ENCODE measurements around the gene EPYC. TPM values are rescaled to one million over a fixed set of nuclear protein-coding genes. Genes with fewer than 3 reads are reported as not detected.

Gene EPYC
- total RNA-seq, 1 experiment from 2014 or later: not detected

DNA sequence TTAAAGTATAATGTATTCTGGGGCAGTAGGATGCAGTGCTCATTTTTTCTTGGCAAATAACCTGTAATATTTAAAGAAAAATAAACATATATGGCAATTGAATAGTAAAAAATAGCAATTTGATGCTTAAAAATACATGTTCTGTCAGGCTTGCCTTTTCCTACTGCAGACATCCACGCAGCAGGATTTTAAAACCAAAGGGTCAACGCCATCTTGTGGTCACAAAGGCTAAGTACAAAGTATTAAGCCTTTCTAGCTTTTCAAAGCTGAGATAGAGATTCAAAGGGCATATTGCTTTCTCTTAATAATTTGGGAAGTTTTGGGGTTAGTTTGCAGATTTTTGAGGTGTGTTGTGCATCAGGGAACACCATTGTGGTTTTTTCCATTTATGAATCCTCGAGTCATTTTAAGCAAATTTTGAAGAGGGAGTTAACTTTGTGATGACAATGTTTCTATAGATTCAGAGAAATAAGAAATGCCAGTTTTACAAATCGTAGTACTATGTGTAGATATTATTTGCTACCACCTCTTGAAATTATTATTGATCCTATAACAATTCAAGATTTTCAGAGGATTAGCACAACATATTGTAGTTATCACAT is 45.1 kb downstream of the EPYC start:
- Histone ChIP-seq H3F3A (ENCODE audit: low read length, unreplicated experiment) (no peaks in the 10 kb centered on the region), H2AFZ (ENCODE audit: low read length) (no peak overlapping the region), H3K36me3 (ENCODE audit: low read depth, low read length) (no peaks in the 10 kb centered on the region), H3K9me3 (ENCODE audit: low read length) (no peaks in the 10 kb centered on the region), H4K20me1 (ENCODE audit: low read length) (no peaks in the 10 kb centered on the region), H3K27me3 (ENCODE audit: low read length) (no peaks in the 10 kb centered on the region), H3K4me3 (ENCODE audit: low read length) (no peak overlapping the region), H3K4me1 (ENCODE audit: insufficient read depth, low read length) (0 out of 2 replicates have a peak, but pooled peaks cover 3% of the 10 kb centered on the region), H3K79me2 (ENCODE audit: low read length) (no peaks in the 10 kb centered on the region), H3K9ac (ENCODE audit: low read length) (no peak overlapping the region), H3K4me2 (ENCODE audit: low read length) (no peak overlapping the region), H3K27ac (ENCODE audit: low read length) (no peak overlapping the region), H3K9me2 (replicated peaks; ENCODE audit: low read length) (no peaks in the 10 kb centered on the region)
- ChIA-PET CTCF (interaction anchor here (0.5 to 1.6 kb wide), 8 partner anchors 10 to 373 kb away, joined by 3 to 18 read pairs (median 4); no protein-coding TSS in a partner anchor), POLR2A (ENCODE audit: unreplicated experiment) (no interaction called here)
- no TSS peak for BruUV-seq (replicated peaks)
- ATAC-seq: peak; percentile 81
- TF ChIP-seq EZH2phosphoT487 (IDR thresholded peaks at IDR 0.05; ENCODE audit: borderline replicate concordance, low read length) (no peak), CTCF (conservative IDR thresholded peaks at IDR 0.05; ENCODE audit: low read depth, low read length) (peak; percentile 70)
- peak; percentile 77 for DNase-seq
- intact Hi-C loops (cut with micrococcal nuclease): loop anchor here (1.0 kb wide), 2 partner anchors 373 to 396 kb away; no protein-coding TSS in a partner anchor

GRCh38 chr12:90959032-90959431 is 45.7 kb downstream of the EPYC start:
- no peak overlapping the region for H3K4me2 ChIP-seq (ENCODE audit: low read length)
- peak; percentile 37 for DNase-seq
- intact Hi-C loops (cut with micrococcal nuclease): loop anchor here (1.0 kb wide), 2 partner anchors 373 to 396 kb away; no protein-coding TSS in a partner anchor
- H3K9me2 ChIP-seq (replicated peaks; ENCODE audit: low read length): no peaks in the 10 kb centered on the region
- no TSS peak for BruUV-seq (replicated peaks)
- H3K27me3 ChIP-seq (ENCODE audit: low read length): no peaks in the 10 kb centered on the region
- no peak overlapping the region for H3K27ac ChIP-seq (ENCODE audit: low read length)
- H3K36me3 ChIP-seq (ENCODE audit: low read depth, low read length): no peaks in the 10 kb centered on the region
- 0 out of 2 replicates have a peak, but pooled peaks cover 3% of the 10 kb centered on the region for H3K4me1 ChIP-seq (ENCODE audit: insufficient read depth, low read length)
- no peaks in the 10 kb centered on the region for H4K20me1 ChIP-seq (ENCODE audit: low read length)
- peak overlapping the region; percentile 32; the same call in 1 of the 2 replicates for H2AFZ ChIP-seq (ENCODE audit: low read length)
- TF ChIP-seq EZH2 (IDR thresholded peaks at IDR 0.05; ENCODE audit: low read length, unreplicated experiment): no peak
- TF ChIP-seq CTCF (conservative IDR thresholded peaks at IDR 0.05; ENCODE audit: low read depth, low read length): peak; percentile 51
- no peak for TF ChIP-seq EZH2phosphoT487 (IDR thresholded peaks at IDR 0.05; ENCODE audit: borderline replicate concordance, low read length)
- POLR2A ChIA-PET (ENCODE audit: unreplicated experiment): no interaction called here
- CTCF ChIA-PET: interaction anchor here (0.5 to 1.6 kb wide), 10 partner anchors 10 to 486 kb away, joined by 3 to 18 read pairs (median 4); no protein-coding TSS in a partner anchor
- ATAC-seq: peak; percentile 62
- no peaks in the 10 kb centered on the region for H3K79me2 ChIP-seq (ENCODE audit: low read length)
- H3K9ac ChIP-seq (ENCODE audit: low read length): no peak overlapping the region
- no peaks in the 10 kb centered on the region for H3K9me3 ChIP-seq (ENCODE audit: low read length)
- H3F3A ChIP-seq (ENCODE audit: low read length, unreplicated experiment): no peaks in the 10 kb centered on the region
- no peak overlapping the region for H3K4me3 ChIP-seq (ENCODE audit: low read length)

DNA sequence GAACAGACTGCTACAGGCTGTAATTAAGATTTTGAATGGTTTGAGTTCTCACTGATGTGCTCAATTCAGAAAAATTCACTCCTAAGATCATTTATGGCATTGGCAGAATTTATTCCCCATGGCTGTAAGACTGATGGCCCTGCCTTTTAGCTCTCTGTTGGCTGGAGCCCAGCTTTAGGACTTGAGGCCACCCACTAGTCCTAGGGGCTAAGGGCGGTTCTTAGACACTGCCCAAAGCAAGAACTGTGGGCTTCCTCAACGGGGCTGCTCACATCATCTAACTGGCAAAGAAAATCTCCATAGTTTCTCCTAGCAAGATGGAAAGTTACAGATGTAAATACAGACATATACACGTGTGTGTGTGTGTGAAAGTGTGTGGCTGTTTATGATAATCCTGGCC is 46.4 kb downstream of the EPYC start:
- ChIA-PET POLR2A (ENCODE audit: unreplicated experiment) (no interaction called here), CTCF (interaction anchor here (0.5 to 1.6 kb wide), 9 partner anchors 12 to 485 kb away, joined by 3 to 18 read pairs (median 3); no protein-coding TSS in a partner anchor)
- Histone ChIP-seq H3K4me3 (ENCODE audit: low read length) (no peak overlapping the region), H3K27ac (ENCODE audit: low read length) (no peak overlapping the region), H3K4me1 (ENCODE audit: insufficient read depth, low read length) (0 out of 2 replicates have a peak, but pooled peaks cover 3% of the 10 kb centered on the region), H2AFZ (ENCODE audit: low read length) (peak overlapping the region; percentile 32; the same call in 1 of the 2 replicates), H3K79me2 (ENCODE audit: low read length) (no peaks in the 10 kb centered on the region), H3K27me3 (ENCODE audit: low read length) (no peaks in the 10 kb centered on the region), H3K4me2 (ENCODE audit: low read length) (no peak overlapping the region), H3K9ac (ENCODE audit: low read length) (no peak overlapping the region), H3K36me3 (ENCODE audit: low read depth, low read length) (no peaks in the 10 kb centered on the region), H3K9me2 (replicated peaks; ENCODE audit: low read length) (no peaks in the 10 kb centered on the region), H3F3A (ENCODE audit: low read length, unreplicated experiment) (no peaks in the 10 kb centered on the region), H3K9me3 (ENCODE audit: low read length) (no peaks in the 10 kb centered on the region), H4K20me1 (ENCODE audit: low read length) (no peaks in the 10 kb centered on the region)
- ATAC-seq (no peak), DNase-seq (no peak)
- intact Hi-C loops (cut with micrococcal nuclease): no loop called here
- TF ChIP-seq EZH2phosphoT487 (IDR thresholded peaks at IDR 0.05; ENCODE audit: borderline replicate concordance, low read length): no peak
- TF ChIP-seq CTCF (conservative IDR thresholded peaks at IDR 0.05; ENCODE audit: low read depth, low read length): no peak
- no peak for TF ChIP-seq EZH2 (IDR thresholded peaks at IDR 0.05; ENCODE audit: low read length, unreplicated experiment)
- BruUV-seq (replicated peaks): no TSS peak

All from PC-3 (cell line).